ENCODE measurements around the gene PEAR1. TPM values are rescaled to one million over a fixed set of nuclear protein-coding genes. Genes with fewer than 3 reads are reported as not detected.

Gene PEAR1
- total RNA-seq, 1 donor from 2014 or later: 9.9 TPM

- no peaks in the 10 kb centered on the region for H3K36me3 Mint-ChIP-seq (ENCODE audit: low read depth)
- no peak overlapping the region for H3K4me3 Mint-ChIP-seq (ENCODE audit: unreplicated experiment)
- no peak for DNase-seq (ENCODE audit: low spot score)
- H3K27me3 Mint-ChIP-seq (ENCODE audit: low read depth): peaks cover 40% of the 10 kb centered on the region
- H3K9me3 Mint-ChIP-seq (ENCODE audit: low read depth): no peaks in the 10 kb centered on the region
- no peak for TF ChIP-seq CTCF (IDR thresholded peaks at IDR 0.05)
- peaks cover 4% of the 10 kb centered on the region for H3K4me1 Mint-ChIP-seq (ENCODE audit: low read depth)
- no peak overlapping the region for H3K27ac Mint-ChIP-seq (ENCODE audit: unreplicated experiment)
These were observed 28.3 kb upstream of the PEAR1 start for GRCh38 chr1:156865258-156865657.

- DNase-seq (ENCODE audit: low spot score): no peak
- Mint-ChIP-seq H3K27ac (ENCODE audit: unreplicated experiment) (no peak overlapping the region), H3K9me3 (ENCODE audit: low read depth) (no peaks in the 10 kb centered on the region), H3K36me3 (ENCODE audit: low read depth) (no peaks in the 10 kb centered on the region), H3K27me3 (ENCODE audit: low read depth) (peaks cover 38% of the 10 kb centered on the region), H3K4me3 (ENCODE audit: unreplicated experiment) (no peak overlapping the region), H3K4me1 (ENCODE audit: low read depth) (peaks cover 7% of the 10 kb centered on the region)
- no peak for TF ChIP-seq CTCF (IDR thresholded peaks at IDR 0.05)
These were observed 27.7 kb upstream of the PEAR1 start for GRCh38 chr1:156865865-156866248.

DNA sequence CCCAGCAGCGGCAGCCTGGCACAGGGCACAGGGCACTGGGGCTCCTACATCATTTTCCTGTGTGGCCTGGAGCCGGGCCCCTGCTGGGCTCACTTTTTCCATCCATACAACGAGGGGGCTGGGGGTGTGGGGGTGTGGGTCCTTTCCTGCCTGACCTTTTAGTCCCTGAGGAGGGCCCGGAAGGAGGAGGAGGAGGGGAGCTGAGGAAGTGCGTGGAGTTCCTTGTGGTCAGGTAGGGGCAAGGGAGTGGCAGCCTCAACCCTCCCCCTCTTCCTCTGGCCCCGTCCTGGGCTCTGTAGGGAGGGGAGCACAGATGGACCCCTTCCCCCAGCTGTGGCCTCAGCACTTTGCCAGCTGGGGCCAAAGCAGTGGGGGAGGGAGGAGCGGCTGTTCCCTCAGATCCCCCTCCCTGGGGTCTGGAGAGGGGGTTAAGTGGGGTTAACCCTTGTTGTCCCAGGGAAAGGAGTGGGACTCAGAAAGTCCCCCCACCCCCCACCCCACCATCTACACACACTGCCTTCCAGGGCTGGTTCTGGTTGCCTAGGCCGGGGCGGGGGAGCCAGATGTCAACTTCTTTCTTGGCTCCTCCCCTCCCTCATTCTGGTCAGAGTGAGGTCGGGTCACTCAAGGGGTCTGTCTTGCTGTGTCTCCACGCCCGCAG, 27.1 kb upstream of the PEAR1 start:
- H3K27ac Mint-ChIP-seq (ENCODE audit: unreplicated experiment): no peak overlapping the region
- H3K9me3 Mint-ChIP-seq (ENCODE audit: low read depth): no peaks in the 10 kb centered on the region
- DNase-seq (ENCODE audit: low spot score): no peak
- no peak overlapping the region for H3K4me3 Mint-ChIP-seq (ENCODE audit: unreplicated experiment)
- H3K27me3 Mint-ChIP-seq (ENCODE audit: low read depth): peaks cover 36% of the 10 kb centered on the region
- peaks cover 10% of the 10 kb centered on the region for H3K4me1 Mint-ChIP-seq (ENCODE audit: low read depth)
- H3K36me3 Mint-ChIP-seq (ENCODE audit: low read depth): no peaks in the 10 kb centered on the region
- TF ChIP-seq CTCF (IDR thresholded peaks at IDR 0.05): no peak

GRCh38 chr1:156868341-156868740, 25.2 kb upstream of the PEAR1 start:
- Mint-ChIP-seq H3K27ac (ENCODE audit: unreplicated experiment) (no peak overlapping the region), H3K36me3 (ENCODE audit: low read depth) (no peaks in the 10 kb centered on the region), H3K4me1 (ENCODE audit: low read depth) (peaks cover 10% of the 10 kb centered on the region), H3K27me3 (ENCODE audit: low read depth) (peaks cover 22% of the 10 kb centered on the region), H3K9me3 (ENCODE audit: low read depth) (no peaks in the 10 kb centered on the region), H3K4me3 (ENCODE audit: unreplicated experiment) (no peak overlapping the region)
- no peak for TF ChIP-seq CTCF (IDR thresholded peaks at IDR 0.05)
- no peak for DNase-seq (ENCODE audit: low spot score)

DNA sequence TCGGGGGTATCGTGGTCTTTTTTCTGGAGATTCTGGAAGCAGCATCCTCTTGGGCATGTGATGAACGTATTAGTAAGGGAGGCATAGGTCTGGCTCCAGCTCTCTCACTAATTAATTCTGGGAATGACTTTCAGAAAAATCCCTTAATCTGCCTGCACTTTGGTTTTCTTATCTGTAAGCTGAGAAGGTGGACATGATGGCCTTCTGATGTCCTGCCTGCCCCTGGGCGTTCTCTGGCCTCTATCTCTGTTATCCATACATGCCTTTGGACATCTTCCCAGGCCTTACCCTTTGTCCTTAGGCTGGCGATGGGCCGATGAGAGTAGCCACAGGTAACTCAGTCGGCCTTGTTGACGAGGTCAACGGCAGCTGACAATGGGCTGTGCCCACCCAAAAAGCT, 24.1 kb upstream of the PEAR1 start:
- DNase-seq (ENCODE audit: low spot score): no peak
- H3K9me3 Mint-ChIP-seq (ENCODE audit: low read depth): no peaks in the 10 kb centered on the region
- H3K27me3 Mint-ChIP-seq (ENCODE audit: low read depth): peaks cover 11% of the 10 kb centered on the region
- H3K36me3 Mint-ChIP-seq (ENCODE audit: low read depth): no peaks in the 10 kb centered on the region
- TF ChIP-seq CTCF (IDR thresholded peaks at IDR 0.05): no peak
- H3K4me1 Mint-ChIP-seq (ENCODE audit: low read depth): peaks cover 10% of the 10 kb centered on the region
- no peak overlapping the region for H3K4me3 Mint-ChIP-seq (ENCODE audit: unreplicated experiment)
- no peak overlapping the region for H3K27ac Mint-ChIP-seq (ENCODE audit: unreplicated experiment)
